Measurements from ENCODE around the gene INF2. TPM values are rescaled to one million over a fixed set of nuclear protein-coding genes. Genes with fewer than 3 reads are reported as not detected.

Gene INF2
- polyA plus RNA-seq, 1 donor (not counting 4 experiments of a cell fraction or from before 2014, with no cell fraction given), result 22.6 TPM

DNA sequence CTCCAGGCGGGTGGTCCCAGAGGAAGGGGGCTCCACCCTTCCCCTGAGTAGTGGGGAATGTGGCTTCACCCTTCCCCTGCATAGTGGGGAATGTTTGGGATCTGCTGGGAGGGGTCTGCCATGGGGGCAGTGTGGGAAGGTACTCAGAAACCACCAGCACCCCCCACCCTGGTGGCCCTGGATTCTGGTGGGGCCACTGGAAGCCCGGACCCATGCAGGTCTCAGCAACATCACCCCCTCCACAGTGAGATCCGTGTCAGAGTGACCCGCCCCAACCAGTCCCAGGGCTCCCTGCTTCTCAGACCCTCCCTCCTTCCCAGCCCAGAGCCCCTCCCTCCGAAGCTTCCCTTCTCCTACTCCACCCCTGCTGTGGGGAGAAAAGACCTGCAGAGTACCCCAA, 30.3 kb upstream of the INF2 start:
- Histone ChIP-seq H3K4me1 (ENCODE audit: control insufficient read depth, extremely low read depth, insufficient read depth, low read length) (no peaks in the 10 kb centered on the region), H3K36me3 (ENCODE audit: control insufficient read depth in 2 of 2, extremely low read depth in 1 of 2, insufficient read depth in 2 of 2, low read length in 2 of 2) (no peaks in the 10 kb centered on the region), H3K9me1 (ENCODE audit: control insufficient read depth, extremely low read depth, insufficient read depth, low read length) (no peaks in the 10 kb centered on the region), H3K4me2 (ENCODE audit: control insufficient read depth, extremely low read depth, insufficient read depth, low read depth, low read length) (no peak overlapping the region), H3K79me2 (ENCODE audit: control insufficient read depth, insufficient read depth, low read length) (no peaks in the 10 kb centered on the region), H4K20me1 (ENCODE audit: control insufficient read depth, extremely low read depth, insufficient read depth, low read length) (no peaks in the 10 kb centered on the region), H3K27me3 (ENCODE audit: control insufficient read depth, extremely low read depth, insufficient read depth, low read length) (peaks cover 30% of the 10 kb centered on the region), H3K9ac (ENCODE audit: control insufficient read depth, extremely low read depth, insufficient read depth, low read length) (no peak overlapping the region), H3K9me3 (ENCODE audit: control insufficient read depth, low read depth, low read length) (no peaks in the 10 kb centered on the region), H2AFZ (ENCODE audit: control insufficient read depth, low read length) (no peak overlapping the region), H3K4me3 (ENCODE audit: control insufficient read depth in 2 of 3, extremely low read depth in 1 of 3, insufficient read depth in 2 of 3, low read depth in 1 of 3, low read length in 3 of 3) (no peak overlapping the region), H3K27ac (ENCODE audit: control insufficient read depth, insufficient read depth, low read length) (no peak overlapping the region)
- DNase-seq (ENCODE audit: low read depth, low spot score), result no peak
- dilution Hi-C loops (cut with MboI; ENCODE audit: extremely low pct_ligation_motif_present, low sequenced_read_pairs), result no loop called here
- no peak for TF ChIP-seq EZH2 (IDR thresholded peaks at IDR 0.05; ENCODE audit: low read length)
- TF ChIP-seq, protein P1, sequence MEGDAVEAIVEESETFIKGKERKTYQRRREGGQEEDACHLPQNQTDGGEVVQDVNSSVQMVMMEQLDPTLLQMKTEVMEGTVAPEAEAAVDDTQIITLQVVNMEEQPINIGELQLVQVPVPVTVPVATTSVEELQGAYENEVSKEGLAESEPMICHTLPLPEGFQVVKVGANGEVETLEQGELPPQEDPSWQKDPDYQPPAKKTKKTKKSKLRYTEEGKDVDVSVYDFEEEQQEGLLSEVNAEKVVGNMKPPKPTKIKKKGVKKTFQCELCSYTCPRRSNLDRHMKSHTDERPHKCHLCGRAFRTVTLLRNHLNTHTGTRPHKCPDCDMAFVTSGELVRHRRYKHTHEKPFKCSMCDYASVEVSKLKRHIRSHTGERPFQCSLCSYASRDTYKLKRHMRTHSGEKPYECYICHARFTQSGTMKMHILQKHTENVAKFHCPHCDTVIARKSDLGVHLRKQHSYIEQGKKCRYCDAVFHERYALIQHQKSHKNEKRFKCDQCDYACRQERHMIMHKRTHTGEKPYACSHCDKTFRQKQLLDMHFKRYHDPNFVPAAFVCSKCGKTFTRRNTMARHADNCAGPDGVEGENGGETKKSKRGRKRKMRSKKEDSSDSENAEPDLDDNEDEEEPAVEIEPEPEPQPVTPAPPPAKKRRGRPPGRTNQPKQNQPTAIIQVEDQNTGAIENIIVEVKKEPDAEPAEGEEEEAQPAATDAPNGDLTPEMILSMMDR (optimal IDR thresholded peaks at IDR 0.05 in 1 of 3, IDR thresholded peaks at IDR 0.05 in 1 of 3, conservative IDR thresholded peaks at IDR 0.05 in 1 of 3; ENCODE audit: extremely low read depth in 1 of 3, insufficient read depth in 2 of 3, low read length in 3 of 3), result no peak
- FAIRE-seq, result no peak

DNA sequence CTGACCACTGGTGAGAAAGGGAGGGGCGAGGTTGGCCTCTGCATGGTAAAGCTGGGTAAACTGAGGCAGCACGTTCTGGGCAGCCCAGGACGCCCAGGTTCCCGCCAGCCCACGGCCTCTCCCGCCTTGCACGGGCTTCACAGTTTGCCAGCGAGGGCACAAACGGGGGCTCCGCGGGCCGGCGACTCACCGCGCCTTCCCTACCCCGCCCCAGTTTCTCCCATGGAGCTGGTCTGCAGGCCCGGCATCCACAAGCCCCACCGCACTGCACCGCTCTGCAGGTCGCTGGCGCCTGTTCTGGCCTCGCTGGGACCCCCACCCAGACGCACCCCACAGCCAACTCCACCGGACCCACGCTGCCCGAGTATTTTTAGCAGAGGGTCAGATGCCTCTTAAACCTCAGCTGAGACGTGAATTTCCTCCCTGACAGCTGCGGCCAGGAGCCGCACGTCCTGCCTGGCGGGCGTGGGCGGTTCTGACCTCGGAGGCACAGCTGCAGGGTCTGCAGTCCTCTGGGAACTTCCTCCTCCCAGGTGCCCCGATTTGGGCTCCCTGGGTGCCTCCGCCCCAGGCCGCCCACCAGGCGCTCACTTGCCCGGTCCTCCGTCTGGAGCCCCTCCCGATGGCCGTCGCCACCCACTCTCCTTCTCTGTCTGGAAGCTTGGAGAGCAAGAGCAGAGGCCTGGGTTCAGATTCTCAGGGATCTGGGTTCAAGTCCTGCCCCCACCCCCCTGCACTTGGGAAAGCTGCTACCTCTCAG, 29.5 kb upstream of the INF2 start:
- H3K36me3 ChIP-seq (ENCODE audit: control insufficient read depth in 2 of 2, extremely low read depth in 1 of 2, insufficient read depth in 2 of 2, low read length in 2 of 2), result no peaks in the 10 kb centered on the region
- FAIRE-seq (no peak), DNase-seq (ENCODE audit: low read depth, low spot score) (no peak)
- no peak overlapping the region for H3K27ac ChIP-seq (ENCODE audit: control insufficient read depth, insufficient read depth, low read length)
- H3K4me3 ChIP-seq (ENCODE audit: control insufficient read depth in 2 of 3, extremely low read depth in 1 of 3, insufficient read depth in 2 of 3, low read depth in 1 of 3, low read length in 3 of 3), result no peak overlapping the region
- dilution Hi-C loops (cut with MboI; ENCODE audit: extremely low pct_ligation_motif_present, low sequenced_read_pairs), result no loop called here
- H4K20me1 ChIP-seq (ENCODE audit: control insufficient read depth, extremely low read depth, insufficient read depth, low read length), result no peaks in the 10 kb centered on the region
- peaks cover 30% of the 10 kb centered on the region for H3K27me3 ChIP-seq (ENCODE audit: control insufficient read depth, extremely low read depth, insufficient read depth, low read length)
- H3K79me2 ChIP-seq (ENCODE audit: control insufficient read depth, insufficient read depth, low read length), result no peaks in the 10 kb centered on the region
- no peaks in the 10 kb centered on the region for H3K4me1 ChIP-seq (ENCODE audit: control insufficient read depth, extremely low read depth, insufficient read depth, low read length)
- H3K9me1 ChIP-seq (ENCODE audit: control insufficient read depth, extremely low read depth, insufficient read depth, low read length), result no peaks in the 10 kb centered on the region
- H3K9me3 ChIP-seq (ENCODE audit: control insufficient read depth, low read depth, low read length), result no peaks in the 10 kb centered on the region
- H3K9ac ChIP-seq (ENCODE audit: control insufficient read depth, extremely low read depth, insufficient read depth, low read length), result no peak overlapping the region
- H3K4me2 ChIP-seq (ENCODE audit: control insufficient read depth, extremely low read depth, insufficient read depth, low read depth, low read length), result no peak overlapping the region
- no peak overlapping the region for H2AFZ ChIP-seq (ENCODE audit: control insufficient read depth, low read length)
- TF ChIP-seq EZH2 (IDR thresholded peaks at IDR 0.05; ENCODE audit: low read length), result no peak
- TF ChIP-seq, protein P1 (optimal IDR thresholded peaks at IDR 0.05 in 1 of 3, IDR thresholded peaks at IDR 0.05 in 1 of 3, conservative IDR thresholded peaks at IDR 0.05 in 1 of 3; ENCODE audit: extremely low read depth in 1 of 3, insufficient read depth in 2 of 3, low read length in 3 of 3), result no peak

Measured in keratinocyte (primary cell).